PFSK-1 (cell line): ENCODE data around the gene CD96.

Source experiments
- FOXP2 ChIP-seq: optimal IDR thresholded peaks from 2 replicates; pipeline ENCODE3; 2011; ENCODE audit warnings: borderline replicate concordance, control low read depth, inconsistent platforms; ENCODE audit not compliant: insufficient read depth; ENCODE audit errors: extremely low read length, extremely low read depth
- POLR2AphosphoS5 ChIP-seq: IDR thresholded peaks from 2 replicates; pipeline ENCODE4 v1.6.1; 2012; ENCODE audit warnings: low read depth, mild to moderate bottlenecking, control low read depth, low read length, moderate library complexity
- REST ChIP-seq, 2 experiments: IDR thresholded peaks; 2 replicates each; pipeline versions ENCODE4 v1.6.1 to v1.8.0; 2011 to 2012; ENCODE audit warnings: low read depth in 2 of 2, low read length in 2 of 2, control low read depth in 1 of 2, inconsistent platforms in 1 of 2, mild to moderate bottlenecking in 1 of 2, moderate library complexity in 1 of 2; ENCODE audit not compliant: insufficient read depth in 1 of 2
- TAF1 ChIP-seq: IDR thresholded peaks from 2 replicates; pipeline ENCODE4 v1.6.1; 2012; ENCODE audit warnings: low read length, control low read depth, borderline replicate concordance; ENCODE audit not compliant: insufficient read depth

- TF ChIP-seq POLR2AphosphoS5 (no peak), TAF1 (no peak), REST (IDR thresholded peaks at IDR 0.05; ENCODE audit: insufficient read depth in 1 of 2, low read depth in 2 of 2, low read length in 2 of 2) (no peak), FOXP2 (no peak)
These were observed 7.3 kb upstream of the CD96 start for GRCh38 chr3:111534701-111535100.
